PFSK-1 (cell line): ENCODE data around the gene SH3RF1.

ENCODE experiments used
- FOXP2 ChIP-seq: optimal IDR thresholded peaks from 2 replicates; pipeline ENCODE3; 2011; ENCODE audit warnings: borderline replicate concordance, control low read depth, inconsistent platforms; ENCODE audit not compliant: insufficient read depth; ENCODE audit errors: extremely low read length, extremely low read depth
- POLR2AphosphoS5 ChIP-seq: IDR thresholded peaks from 2 replicates; pipeline ENCODE4 v1.6.1; 2012; ENCODE audit warnings: low read depth, mild to moderate bottlenecking, control low read depth, low read length, moderate library complexity
- REST ChIP-seq, 2 experiments: IDR thresholded peaks; 2 replicates each; pipeline versions ENCODE4 v1.6.1 to v1.8.0; 2011 to 2012; ENCODE audit warnings: low read depth in 2 of 2, low read length in 2 of 2, control low read depth in 1 of 2, inconsistent platforms in 1 of 2, mild to moderate bottlenecking in 1 of 2, moderate library complexity in 1 of 2; ENCODE audit not compliant: insufficient read depth in 1 of 2
- SIN3A ChIP-seq: IDR thresholded peaks from 2 replicates; pipeline ENCODE4 v1.6.1; 2012; ENCODE audit warnings: mild to moderate bottlenecking, low read length, moderate library complexity, borderline replicate concordance; ENCODE audit not compliant: insufficient read depth
- TAF1 ChIP-seq: IDR thresholded peaks from 2 replicates; pipeline ENCODE4 v1.6.1; 2012; ENCODE audit warnings: low read length, control low read depth, borderline replicate concordance; ENCODE audit not compliant: insufficient read depth

SH3RF1 gene

GRCh38 chr4:169286562-169287301, 16.0 kb upstream of the SH3RF1 start:
- TF ChIP-seq SIN3A (no peak), FOXP2 (no peak), POLR2AphosphoS5 (no peak), TAF1 (no peak), REST (IDR thresholded peaks at IDR 0.05; ENCODE audit: insufficient read depth in 1 of 2, low read depth in 2 of 2, low read length in 2 of 2) (0 out of 4 replicates have a peak, but pooled peaks of 1 of the 2 experiments have one; percentile 29)

DNA sequence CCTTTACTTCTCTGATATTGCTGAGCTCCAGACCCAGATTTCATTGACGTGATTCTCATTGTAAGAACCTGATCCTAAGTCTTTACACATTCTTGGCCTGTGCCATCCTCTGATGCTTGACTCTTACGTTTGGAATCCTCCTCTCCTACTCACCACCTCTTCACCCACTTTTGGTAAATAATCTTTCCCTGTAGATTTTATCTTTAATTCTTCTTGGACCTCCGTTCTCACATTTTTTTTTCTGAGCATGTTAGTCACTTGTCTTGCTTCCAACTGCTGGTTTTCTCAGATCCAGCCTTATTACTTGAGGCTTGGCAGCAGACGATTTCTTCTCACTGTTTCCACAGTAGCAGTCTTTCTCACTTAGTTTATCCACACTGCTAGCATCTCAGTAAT, 12.4 kb upstream of the SH3RF1 start:
- TF ChIP-seq TAF1, result no peak
- TF ChIP-seq SIN3A, result no peak
- no peak for TF ChIP-seq FOXP2
- no peak for TF ChIP-seq REST (IDR thresholded peaks at IDR 0.05; ENCODE audit: insufficient read depth in 1 of 2, low read depth in 2 of 2, low read length in 2 of 2)
- TF ChIP-seq POLR2AphosphoS5, result no peak

- TF ChIP-seq TAF1, result no peak
- TF ChIP-seq POLR2AphosphoS5, result no peak
- TF ChIP-seq FOXP2, result no peak
- TF ChIP-seq REST (IDR thresholded peaks at IDR 0.05; ENCODE audit: insufficient read depth in 1 of 2, low read depth in 2 of 2, low read length in 2 of 2), result no peak
- no peak for TF ChIP-seq SIN3A
Observed at GRCh38 chr4:169282429-169283113, 11.8 kb upstream of the SH3RF1 start.

GRCh38 chr4:169279108-169279507, 8.4 kb upstream of the SH3RF1 start:
- TF ChIP-seq SIN3A (no peak), FOXP2 (no peak), POLR2AphosphoS5 (no peak), REST (IDR thresholded peaks at IDR 0.05; ENCODE audit: insufficient read depth in 1 of 2, low read depth in 2 of 2, low read length in 2 of 2) (no peak), TAF1 (no peak)
